HPDE6-E6E7 (cell line): Measurements from ENCODE around the gene COA4.

ENCODE experiments used
- DNase-seq: peaks from one replicate; pipeline ENCODE4 v3.0.0; 2011; ENCODE audit warnings: missing footprints; ENCODE audit errors: extremely low spot score

The COA4 gene

GRCh38 chr11:73866095-73866579 is 10.5 kb downstream of the COA4 start:
- DNase-seq = no peak

GRCh38 chr11:73862986-73863385 is 13.7 kb downstream of the COA4 start:
- no peak for DNase-seq

- DNase-seq = no peak
Measured at GRCh38 chr11:73860202-73860601, 16.4 kb downstream of the COA4 start.

DNA sequence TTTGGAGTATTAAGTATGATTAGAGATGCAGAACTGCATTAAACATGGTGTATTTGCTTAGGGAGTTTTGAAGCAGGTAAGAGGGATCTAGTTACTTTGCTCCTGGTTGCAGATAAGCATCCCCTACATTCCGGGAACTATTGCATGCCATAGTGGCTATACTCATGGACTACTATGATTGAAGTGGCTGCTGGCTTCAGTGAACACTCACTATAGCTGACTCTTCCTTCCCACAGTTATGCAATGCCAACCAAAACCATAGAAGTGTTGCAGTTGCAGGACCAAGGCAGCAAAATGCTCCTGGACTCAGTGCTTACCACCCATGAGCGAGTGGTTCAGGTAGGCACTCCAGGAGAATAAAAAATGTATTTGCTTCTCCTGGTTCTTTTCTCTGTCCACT is 17.0 kb downstream of the COA4 start:
- no peak for DNase-seq

- DNase-seq = no peak
Measured at GRCh38 chr11:73856031-73856567, 20.5 kb downstream of the COA4 start.

- DNase-seq = no peak
Measured at GRCh38 chr11:73854680-73855079, 22.0 kb downstream of the COA4 start.

- no peak for DNase-seq
Measured at GRCh38 chr11:73852049-73852448, 24.6 kb downstream of the COA4 start.

DNA sequence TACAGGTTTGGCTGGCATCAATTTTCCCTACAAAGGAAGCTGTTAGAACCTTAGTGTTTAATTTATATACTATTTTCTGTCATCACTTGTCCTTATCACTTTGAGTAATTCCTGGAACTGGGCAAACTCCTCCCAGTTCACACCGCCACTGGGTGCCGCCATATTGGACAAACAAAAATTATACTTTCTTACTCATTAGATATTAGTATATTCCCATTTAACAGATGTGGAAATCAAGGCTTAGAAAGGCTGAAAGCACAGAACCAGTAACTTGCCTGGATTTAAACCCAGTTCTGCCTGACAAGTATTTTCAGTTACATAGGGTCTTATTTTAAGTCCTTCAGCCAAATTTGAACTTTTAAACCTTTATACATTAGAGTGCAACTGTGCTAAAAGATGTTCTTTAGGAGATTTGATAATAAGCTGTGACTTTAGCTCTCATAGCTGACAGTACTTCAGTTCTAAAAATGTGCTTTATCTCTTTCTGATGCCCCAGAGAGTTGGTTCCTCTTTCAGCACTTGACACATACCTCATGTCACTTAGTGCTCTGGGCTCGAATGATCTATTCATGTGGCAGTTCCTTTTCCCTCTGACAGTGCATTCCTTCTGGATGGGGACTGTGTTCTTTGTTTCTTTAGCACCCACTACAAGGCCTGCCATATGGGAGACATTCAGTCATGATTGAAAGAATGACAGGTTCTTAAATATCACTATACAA is 25.4 kb downstream of the COA4 start:
- no peak for DNase-seq

GRCh38 chr11:73839123-73839457 is 37.6 kb downstream of the COA4 start:
- DNase-seq = no peak

GRCh38 chr11:73838443-73839122 is 38.1 kb downstream of the COA4 start:
- no peak for DNase-seq

DNA sequence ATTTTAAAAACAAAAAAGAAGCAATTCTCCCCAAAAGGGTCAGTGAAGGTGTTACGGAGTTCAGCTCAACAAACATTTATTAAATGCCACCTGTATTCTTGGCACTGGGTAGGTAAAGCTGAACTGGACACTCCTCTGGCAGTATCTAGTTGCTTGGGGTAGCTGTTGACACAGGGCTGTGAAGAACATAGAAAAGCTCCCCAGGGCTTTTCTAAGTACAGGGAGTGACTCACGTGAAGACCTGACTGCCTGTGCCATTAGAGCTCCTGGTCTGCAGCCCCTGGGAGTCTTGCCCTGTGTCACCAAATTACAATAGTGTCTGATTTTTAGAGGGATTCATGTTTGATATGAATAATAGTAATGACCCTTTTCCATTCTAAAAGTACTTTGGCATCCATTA is 43.6 kb downstream of the COA4 start:
- no peak for DNase-seq

GRCh38 chr11:73830261-73830660 is 46.4 kb downstream of the COA4 start:
- DNase-seq = no peak
